HG02610 (cell line): ENCODE measurements around the gene NRSN1.
"Not testable (repeated sequence)": the region's sequence is repeated elsewhere in the genome, so short reads cannot be mapped to it uniquely, and the experiment has no call there.

Source experiments
- ATAC-seq: cut with Tn5 transposase; IDR thresholded peaks from one replicate; pipeline ENCODE4 v1.9.1; 2021; ENCODE audit warnings: mild to moderate bottlenecking, moderate library complexity; ENCODE audit not compliant: unreplicated experiment

NRSN1 gene

DNA sequence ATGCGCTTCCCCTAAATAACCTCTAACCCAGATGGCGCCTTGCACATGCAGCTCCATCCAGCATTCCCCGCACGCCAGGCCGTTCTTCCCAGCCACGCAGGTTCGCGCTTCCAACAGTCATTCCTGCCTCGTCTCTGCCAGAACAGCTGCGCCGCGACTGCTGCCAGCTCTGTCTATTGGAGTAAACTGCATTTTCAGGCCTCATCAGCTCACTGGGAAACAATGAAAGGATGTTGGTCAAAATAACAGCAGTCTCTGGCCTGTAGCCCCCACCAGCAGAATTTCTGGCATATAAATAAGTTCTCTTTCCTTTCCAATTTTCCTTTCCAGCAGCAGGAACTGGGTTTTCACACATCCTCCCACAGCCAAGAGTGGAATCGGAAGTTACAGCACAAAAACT lies 14.6 kb downstream of the NRSN1 start:
- ATAC-seq = no peak

DNA sequence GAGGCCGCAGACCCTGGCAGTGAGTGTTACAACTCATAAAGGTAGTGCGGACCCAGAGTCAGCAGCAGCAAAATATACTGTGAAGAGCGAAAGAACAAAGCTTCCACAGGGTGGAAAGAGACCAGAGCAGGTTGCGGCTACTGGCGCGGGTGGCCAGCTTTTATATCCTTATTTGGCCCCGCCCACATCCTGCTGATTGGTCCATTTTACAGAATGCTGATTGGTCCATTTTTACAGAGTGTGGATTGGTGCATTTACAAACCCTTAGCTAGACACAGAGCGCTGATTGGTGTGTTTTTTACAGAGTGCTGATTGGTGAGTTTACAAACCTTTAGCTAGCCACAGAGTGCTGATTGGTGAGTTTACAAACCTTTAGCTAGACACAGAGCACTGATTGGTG lies 16.7 kb downstream of the NRSN1 start:
- not testable (repeated sequence) for ATAC-seq

DNA sequence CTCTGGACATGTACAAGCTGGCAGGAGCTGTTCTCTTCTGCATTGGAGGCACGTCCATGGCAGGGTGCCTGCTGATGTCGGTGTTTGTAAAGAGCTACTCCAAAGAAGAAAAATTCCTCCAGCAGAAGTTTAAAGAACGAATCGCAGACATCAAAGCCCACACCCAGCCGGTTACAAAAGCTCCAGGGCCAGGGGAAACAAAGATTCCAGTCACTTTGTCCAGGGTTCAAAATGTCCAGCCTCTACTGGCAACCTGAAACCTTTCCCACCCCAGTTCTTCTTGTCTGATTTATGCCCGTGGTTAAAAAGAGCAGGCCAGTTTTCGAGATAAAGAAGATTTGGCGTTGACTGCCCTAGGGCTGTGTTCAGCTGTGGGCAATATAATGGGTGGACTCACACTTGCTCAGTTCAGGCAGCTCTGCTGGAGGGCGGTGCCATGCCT lies 19.7 kb downstream of the NRSN1 start:
- no peak for ATAC-seq

DNA sequence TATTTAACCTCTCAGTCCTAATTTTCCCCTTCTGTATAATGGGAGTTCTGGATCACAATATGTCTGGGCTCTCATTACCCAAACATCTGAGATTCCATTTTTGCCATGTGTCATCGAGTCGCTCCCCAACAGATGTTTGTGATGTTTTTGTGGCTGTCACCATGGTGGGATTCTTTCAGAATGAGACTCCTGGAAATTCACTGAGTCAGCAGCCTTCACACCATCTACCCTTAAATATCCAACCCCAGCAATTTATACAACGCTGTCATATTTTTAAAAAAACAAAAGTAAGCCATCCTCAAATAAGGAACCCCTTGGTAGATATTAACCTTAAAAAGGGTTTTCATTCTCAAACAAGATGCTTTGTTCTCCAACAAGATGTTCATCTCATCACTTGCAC lies 20.9 kb downstream of the NRSN1 start:
- no peak for ATAC-seq

DNA sequence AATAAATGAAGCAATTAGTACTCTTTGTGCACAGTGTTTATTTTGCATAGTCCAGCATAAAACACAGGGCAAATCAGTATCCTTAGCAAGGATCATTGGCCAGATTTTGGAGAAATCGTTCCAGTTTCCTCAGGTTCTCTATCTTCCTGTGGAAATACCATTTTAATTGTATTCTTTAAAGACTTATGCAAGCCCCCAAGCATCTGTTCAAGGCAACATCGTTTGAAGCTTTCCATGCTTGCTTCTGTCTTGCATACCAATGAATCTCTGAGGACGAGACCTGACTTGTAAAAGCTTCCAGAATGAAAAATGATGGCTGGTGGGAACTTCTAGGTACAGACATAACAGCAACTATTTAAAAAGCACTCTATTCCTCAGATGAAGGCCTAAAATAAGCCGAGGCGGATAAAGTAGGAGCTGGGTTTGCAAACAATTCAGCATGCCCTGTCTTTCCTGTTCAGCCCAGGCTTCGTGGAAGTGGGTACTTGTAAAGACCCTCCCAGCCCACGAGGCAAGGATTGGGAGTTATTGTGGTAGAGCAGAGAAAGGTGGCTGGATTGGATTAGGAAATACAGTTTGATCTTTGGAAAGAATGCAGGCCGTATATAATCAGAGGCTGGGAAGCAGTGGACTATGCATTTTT lies 21.6 kb downstream of the NRSN1 start:
- no peak for ATAC-seq

DNA sequence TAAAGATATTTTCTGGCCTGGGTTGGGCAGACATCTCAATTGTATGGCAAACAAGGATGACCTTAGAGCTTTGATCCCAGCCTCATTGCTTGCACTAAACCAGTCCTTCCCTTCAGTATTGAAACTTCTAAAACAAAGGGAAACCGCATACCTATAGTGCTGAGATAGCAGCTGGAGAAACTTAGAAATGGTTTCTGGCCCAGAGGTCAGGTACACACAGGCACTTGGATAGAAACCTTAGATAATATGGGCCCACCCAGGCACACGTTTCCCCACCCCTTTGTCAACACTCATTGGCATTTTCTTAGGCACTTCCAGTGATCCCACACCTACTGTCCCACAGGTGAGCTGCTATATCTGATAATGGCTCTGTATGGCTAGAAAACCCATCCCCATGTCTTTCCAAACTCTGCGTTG lies 22.1 kb downstream of the NRSN1 start:
- no peak for ATAC-seq

DNA sequence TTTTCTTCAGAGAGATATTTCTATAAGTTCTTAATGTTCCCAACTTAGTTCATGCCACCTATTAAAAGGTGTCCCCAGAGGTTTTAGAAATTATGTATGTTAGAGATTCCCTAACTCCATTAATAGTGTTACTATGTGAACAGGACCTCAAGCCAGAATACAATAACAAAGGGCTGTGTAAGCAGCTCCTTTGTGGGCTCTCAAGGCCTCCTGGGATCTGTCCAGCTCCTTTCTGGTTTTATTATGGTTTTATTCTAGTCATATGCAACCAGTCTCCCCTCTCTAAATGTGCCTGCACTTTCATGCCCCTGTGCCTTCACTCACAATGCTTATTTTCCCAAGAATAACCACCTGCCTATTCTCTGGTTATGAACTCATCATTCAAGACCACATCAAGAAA lies 22.7 kb downstream of the NRSN1 start:
- no peak for ATAC-seq

DNA sequence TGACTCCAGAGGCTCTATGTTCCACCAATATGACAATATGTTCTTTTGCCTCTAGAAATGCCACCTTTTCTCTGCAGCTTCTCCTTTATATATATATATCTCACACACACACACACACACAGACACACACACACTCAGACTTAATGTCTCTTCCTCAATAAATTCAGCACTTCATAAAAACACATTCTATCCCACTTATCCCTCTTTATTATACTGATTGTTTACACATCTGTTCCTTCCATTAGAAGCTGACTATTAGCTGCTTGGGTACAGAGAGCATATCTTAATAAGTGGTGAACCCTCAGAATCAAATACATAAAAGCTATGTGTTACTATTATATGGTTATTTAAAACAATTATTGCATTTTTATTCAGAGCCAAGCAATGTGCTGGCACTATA lies 23.3 kb downstream of the NRSN1 start:
- ATAC-seq = no peak

DNA sequence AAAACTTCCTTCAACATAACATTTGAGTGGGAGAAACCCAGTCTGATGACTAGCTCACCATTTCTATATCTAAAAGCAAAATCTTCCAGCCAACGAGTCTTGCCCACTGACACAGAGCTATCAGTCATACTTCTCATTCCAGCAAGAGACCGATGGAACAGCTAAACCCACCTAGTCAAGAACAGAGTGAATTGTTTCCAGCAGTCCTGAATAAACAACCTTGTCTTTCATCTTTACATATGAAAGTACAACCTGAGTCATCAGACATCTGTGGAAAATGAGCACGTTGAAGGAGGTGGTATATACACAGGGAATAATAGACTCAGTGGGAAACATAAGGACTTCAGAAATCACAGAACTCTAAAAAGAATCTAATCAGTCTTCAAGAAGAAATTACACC lies 23.8 kb downstream of the NRSN1 start:
- no peak for ATAC-seq

DNA sequence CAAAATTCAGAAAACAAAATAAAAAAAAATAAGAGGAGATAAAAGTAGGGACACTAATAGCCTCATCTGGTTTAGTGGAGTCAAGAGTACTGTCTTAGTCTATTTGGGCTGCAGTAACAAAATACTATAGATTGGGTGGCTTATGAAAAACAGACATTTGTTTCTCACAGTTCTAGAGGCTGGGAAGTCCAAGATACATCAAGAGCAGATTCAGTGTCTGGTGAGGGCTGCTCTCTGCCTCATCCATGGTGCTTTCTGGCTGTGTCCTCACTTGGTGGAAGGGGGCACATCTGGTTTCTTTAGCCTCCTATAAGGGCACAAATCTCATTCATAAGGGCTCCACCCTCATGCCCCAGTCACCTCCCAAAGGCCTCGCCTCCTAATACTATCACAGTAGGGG lies 26.0 kb downstream of the NRSN1 start:
- no peak for ATAC-seq

DNA sequence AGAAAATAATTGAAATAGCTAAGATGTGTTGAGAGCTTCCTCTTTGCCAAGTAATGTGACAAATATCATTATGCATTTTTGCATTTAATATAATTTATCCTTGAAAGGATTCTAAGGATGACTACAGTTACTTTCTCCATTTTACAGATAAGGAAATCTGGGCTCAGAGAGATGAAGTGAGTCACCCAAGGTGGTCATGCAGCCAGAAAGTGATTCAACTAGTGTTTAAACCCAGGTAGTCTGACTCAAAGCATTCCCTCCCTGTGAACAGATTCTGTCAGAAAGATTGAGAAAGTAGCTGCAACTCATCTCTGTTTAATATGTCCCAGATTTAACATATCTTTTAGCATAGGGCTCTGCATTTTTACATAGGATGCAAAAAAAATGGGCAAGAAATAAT lies 28.1 kb downstream of the NRSN1 start:
- no peak for ATAC-seq

DNA sequence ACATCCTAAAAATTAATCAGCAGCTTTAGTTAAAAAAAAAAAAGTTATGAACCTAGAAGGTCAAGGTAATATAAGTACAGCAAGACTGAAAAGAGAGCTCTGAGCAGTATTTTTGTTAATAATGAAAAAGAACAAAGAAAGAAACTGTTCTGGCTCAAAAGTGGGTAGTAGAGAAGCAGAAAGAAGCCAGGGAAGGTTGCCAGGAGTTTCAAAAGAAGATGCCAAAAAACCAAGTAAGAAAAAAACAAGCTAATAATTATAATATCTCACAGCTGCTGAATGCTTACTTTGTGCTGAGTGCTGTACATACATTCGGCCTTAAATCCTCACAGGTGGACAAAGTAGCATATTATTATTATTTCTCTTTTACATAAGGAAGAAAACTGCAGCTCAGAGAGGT lies 31.9 kb downstream of the NRSN1 start:
- ATAC-seq = no peak

DNA sequence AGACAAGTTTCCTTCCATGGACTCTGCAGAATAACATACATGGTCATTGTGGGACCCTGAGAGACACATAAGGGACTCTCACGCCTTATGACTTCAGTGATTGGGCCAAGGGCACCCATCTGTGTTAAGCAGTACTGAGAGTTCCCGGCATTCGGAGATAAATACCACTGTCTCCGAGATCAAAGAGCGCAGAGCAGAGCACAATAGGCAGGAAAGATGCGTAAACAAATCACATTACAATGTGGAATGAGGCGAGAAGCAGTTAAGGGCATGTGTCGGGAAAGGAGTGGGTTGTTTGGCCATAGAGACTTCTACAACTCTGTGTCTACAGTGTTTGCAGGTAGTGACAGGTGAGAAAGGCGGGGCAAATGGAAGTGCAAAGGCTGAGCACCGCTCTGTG lies 57.6 kb downstream of the NRSN1 start:
- no peak for ATAC-seq

DNA sequence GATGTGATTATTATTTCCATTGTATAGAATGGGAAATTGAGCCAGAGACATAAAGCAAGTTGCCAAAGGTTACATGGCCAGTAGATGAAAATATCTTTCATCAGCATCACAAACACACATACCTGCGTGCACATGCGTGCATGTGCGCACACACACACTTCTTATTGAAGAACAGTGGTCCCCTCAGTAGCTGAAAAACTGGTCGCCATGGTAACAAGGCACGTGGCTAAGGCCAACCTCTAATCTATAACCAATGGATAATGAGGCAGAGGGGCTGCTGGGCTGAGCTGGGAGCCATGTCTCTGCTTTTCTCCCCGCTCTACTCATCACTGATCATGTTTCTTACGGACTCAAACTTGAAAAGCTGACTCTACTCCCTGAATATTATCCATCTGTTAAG lies 60.3 kb downstream of the NRSN1 start:
- no peak for ATAC-seq

DNA sequence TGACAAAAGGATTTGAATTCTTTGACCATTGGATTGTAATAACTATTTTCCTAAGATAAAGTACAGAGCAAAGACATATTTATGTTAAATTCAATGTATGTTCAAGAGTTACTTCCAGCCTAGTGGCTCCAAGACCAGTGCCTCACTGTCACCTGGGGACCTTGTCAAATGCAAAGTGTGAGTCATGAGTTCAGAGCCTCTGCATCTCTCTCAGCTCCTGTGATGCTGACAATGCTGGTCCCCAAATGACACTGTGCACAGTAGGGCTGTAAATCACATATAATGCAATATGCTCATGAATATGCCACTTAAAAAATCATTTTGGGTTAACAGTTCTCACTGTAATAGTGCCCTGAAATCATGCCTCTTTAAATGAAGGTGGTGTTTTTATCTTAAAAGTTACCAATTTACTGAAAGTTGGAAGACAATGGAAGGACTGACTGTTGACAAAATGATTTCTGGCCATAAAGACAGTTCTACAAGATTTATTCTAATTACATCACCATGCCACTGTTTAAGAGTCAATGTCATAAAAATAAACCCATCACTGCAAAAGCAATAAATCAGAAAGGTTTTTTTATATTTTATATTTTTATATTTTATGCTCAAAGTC lies 62.1 kb downstream of the NRSN1 start:
- ATAC-seq = no peak

DNA sequence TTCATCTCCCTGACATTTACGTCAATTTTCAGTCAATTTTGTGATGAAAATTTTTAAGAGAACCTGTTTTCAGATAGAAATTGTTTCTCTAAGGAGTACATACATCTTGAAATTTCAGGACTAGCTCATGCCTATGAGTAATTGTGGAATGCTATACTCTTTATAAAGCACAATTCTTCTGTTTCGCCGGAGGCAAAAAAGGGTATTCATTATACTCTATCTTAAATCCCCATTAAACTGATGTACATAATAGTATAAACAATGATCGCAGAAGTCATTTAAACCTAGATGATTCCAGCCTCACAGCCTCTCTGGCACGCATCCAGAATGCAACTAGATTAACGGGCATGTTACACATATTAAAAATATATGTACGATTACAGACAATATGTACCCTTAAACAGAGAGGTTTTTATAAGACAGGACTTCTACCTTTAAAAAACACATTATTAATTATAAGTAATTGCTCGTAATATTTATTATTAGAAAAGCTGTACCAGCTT lies 62.6 kb downstream of the NRSN1 start:
- ATAC-seq = no peak

DNA sequence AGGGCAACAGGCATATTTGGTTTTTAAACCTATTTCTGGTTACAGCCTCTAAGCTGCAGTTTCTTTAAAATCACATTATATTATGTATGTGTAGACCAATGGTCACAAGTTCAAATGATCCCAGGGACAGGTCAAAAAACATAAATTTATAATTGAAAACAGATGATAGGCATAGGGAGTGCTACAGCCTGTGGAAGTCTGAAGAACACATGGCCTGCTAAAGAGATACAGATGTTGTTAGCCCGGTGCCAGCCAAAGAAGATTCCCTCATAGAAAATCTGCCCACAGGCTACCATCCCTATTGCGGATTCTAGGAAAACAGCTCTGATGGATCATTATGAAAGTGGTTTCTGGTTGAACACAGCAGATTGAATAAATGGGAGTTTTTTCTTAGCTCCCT lies 65.3 kb downstream of the NRSN1 start:
- no peak for ATAC-seq

DNA sequence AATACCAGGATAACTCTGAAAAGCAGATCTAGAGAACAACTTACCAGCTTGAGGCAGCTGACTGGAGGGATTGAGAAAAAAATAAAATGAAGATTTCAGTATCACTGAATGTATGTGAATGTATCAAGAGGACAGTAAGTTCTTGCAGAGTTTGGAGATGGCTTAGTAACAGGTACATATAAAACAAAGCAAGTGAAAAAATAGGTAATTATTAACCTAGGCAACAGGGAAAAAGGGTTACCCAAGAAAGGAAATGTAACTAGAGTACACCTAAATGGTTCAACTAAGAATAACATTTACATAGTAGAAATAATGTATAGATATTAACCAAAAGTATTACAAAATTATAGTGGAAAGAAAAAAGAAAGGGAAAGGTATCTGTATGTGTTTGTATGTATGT lies 67.3 kb downstream of the NRSN1 start:
- ATAC-seq = no peak

DNA sequence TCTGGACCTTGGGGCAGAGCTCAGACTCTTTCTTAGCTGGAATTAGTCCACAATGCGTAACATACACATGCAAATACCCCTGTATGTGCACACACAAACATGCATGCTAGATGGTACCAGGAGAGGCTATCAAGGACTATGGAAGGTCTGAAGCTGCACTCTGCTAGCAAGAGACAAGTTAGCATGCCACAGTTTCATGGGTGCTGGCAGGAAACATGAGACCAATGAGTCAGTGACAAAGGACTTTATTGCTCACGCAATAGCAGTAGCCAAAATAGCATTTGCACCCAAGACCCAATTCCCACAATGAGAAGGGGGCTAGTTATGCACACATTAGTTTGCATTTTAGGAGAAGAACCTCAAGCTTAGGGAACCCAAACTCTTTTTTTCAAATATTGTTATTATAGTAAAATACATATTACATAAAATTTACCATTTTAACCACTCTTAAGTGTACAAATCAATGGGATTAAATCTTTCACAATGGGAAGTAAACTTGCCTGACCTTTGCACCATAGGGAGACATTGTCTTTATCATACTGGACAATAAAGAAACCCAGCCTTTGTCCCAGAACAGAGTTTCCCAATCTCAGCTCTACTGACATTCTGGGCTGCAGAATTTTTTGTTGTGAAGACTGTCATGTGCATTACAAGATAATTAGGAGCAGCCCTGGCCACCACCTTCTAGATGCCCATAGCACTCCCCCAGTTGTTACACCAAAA lies 69.1 kb downstream of the NRSN1 start:
- no peak for ATAC-seq

DNA sequence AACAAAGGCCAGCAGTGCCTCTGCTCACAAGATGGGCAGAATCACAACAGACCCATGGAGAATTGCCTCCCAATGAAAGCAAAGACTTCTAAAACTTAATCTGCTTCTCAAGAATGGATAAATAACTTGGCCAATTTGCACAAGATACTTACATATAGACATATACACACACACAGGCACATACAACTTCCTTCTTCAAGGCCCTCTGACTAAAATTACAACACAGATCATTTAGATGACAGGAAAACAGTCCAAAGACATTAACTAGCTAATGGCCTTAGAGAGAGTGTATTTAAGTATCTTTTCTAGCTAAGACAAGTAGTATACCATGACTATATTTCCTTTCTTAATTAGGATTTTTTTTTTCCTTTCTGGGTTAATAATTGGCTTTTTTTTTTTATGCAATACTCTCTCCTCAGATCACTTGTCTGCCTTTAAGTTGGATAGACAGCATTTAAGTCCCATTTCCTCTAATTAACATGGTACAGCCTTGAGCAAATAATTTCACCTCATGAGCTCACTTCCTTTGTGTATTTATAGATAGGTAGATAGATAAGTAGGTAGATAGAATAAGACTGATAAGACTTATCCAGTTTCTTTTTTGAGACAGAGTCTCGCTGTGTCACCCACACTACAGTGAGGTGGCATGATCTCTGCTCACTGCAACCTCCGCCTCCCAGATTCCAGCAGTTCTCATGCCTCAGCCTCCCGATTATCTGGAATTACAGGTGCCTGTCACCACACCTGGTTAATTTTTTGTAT lies 70.0 kb downstream of the NRSN1 start:
- ATAC-seq = no peak
